ENCODE data around the gene C9orf85. TPM values are rescaled to one million over a fixed set of nuclear protein-coding genes. Genes with fewer than 3 reads are reported as not detected.
A peak's percentile ranks its signal among the peaks of the same experiment; 100 is the strongest.

The C9orf85 gene
- total and polyA plus RNA-seq, 7 donors = 5.5 to 13.7 (median 8.5) TPM

DNA sequence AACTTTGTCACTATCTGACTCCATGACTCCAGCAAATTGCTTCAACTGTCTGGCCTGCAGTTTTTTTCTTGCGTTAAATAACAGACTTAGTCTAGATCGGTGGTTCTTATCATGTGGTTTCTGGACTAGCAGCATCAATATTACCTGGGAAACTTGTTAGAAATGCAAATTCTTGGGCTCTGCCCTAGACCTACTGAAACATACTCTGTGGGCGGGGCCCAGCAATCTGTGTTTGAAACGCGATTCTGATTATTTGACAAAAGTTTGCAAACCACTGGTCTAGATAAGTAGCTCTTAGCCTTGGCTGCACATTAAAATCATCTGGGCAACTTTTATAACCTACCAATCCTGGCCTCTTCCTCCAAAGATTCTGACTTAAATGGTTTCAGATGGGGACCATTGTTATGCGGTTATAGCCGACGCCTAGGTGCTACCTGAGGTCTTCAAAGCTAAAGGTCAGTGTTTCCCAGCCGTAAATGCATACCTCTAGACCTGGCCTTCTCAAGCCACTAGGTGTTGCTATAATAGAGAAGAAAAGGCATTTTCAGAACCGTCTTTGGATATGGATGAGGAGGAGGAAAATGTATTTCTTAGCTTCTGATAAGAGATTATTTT, 74.0 kb downstream of the C9orf85 start:
- Histone ChIP-seq H3K27me3 (ENCODE audit: insufficient read depth in 3 of 3, low read length in 2 of 3) (no peaks in the 10 kb centered on the region), H3K4me1 (peaks cover 23% of the 10 kb centered on the region), H3K4me3 (no peak overlapping the region), H3K36me3 (ENCODE audit: insufficient read depth in 1 of 2, low read depth in 1 of 2) (no peaks in the 10 kb centered on the region), H3K27ac (peak overlapping the region; percentile 59), H3K9me3 (no peaks in the 10 kb centered on the region)
- intact Hi-C loops (cut with DNase I) = loop anchor here in 1 of 2 donors (10.0 kb wide), 1 partner anchor 589 kb away; no protein-coding TSS in a partner anchor
- no peak for ATAC-seq
- WGBS, 3 donors = 79 to 83% (median 82%) methylated on average over 10 of the region's 10 CpGs
- no peak for DNase-seq
- no peak for TF ChIP-seq CTCF (IDR thresholded peaks at IDR 0.05)

- intact Hi-C loops (cut with DNase I) = loop anchor here in 1 of 2 donors (10.0 kb wide), 1 partner anchor 588 kb away; no protein-coding TSS in a partner anchor
- Histone ChIP-seq H3K9me3 (no peaks in the 10 kb centered on the region), H3K4me3 (no peak overlapping the region), H3K27me3 (ENCODE audit: insufficient read depth in 3 of 3, low read length in 2 of 3) (no peaks in the 10 kb centered on the region), H3K36me3 (ENCODE audit: insufficient read depth in 1 of 2, low read depth in 1 of 2) (no peaks in the 10 kb centered on the region), H3K4me1 (peaks cover 27% of the 10 kb centered on the region), H3K27ac (no peak overlapping the region)
- DNase-seq (no peak), ATAC-seq (no peak)
- TF ChIP-seq CTCF (IDR thresholded peaks at IDR 0.05) = no peak
- 83 to 87% (median 84%) methylated on average over 3 of the region's 3 CpGs for WGBS, 3 donors
Measured at GRCh38 chr9:71986900-71987299, 75.5 kb downstream of the C9orf85 start.

DNA sequence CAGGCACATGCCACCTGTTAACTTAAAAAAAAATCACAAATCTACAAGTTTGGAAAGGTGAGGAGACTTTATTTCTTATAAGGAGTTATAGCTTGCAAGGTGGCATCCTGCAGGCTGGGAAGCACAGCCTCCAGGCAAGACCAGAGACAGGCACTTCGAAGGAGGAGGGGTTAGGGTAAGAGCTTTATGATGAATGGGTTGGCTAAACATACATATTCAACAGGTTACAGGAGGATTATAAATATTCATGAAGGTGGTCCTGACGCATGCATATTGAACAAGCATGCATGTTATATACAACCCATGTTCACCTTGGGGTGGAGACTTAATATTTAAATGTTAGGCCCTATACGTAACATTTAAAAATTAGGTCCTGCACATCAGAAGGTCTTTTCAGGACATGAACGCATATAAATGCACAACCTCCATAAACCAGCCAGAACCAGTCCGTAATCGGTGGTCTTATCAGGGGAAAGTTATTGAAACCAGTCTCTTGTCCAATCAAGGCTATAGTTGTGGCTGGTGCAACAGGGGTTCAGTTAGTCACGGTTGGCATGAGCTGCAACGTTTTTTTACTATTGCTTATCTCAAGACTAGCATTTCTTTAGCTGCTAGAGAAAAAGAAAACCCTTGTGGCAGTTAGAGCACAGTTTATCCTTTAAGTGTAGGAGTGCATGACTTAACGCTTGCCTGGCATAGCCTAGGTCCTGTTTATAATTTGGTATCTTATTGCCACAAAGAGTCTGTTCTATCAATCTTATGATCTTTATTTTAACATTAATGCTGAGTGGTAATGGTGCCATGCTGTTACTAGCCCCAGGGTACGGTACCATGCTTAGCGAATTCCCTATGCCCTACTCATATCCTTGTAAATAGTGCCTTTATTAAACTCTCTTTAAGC, 76.3 kb downstream of the C9orf85 start:
- TF ChIP-seq CTCF (IDR thresholded peaks at IDR 0.05) = no peak
- ATAC-seq (no peak), DNase-seq (no peak)
- Histone ChIP-seq H3K36me3 (ENCODE audit: insufficient read depth in 1 of 2, low read depth in 1 of 2) (no peaks in the 10 kb centered on the region), H3K27ac (no peak overlapping the region), H3K27me3 (ENCODE audit: insufficient read depth in 3 of 3, low read length in 2 of 3) (no peaks in the 10 kb centered on the region), H3K4me1 (peaks cover 33% of the 10 kb centered on the region), H3K4me3 (no peak overlapping the region), H3K9me3 (no peaks in the 10 kb centered on the region)
- intact Hi-C loops (cut with DNase I) = loop anchor here in 1 of 2 donors (10.0 kb wide), 1 partner anchor 587 kb away; no protein-coding TSS in a partner anchor
- WGBS, 3 donors = 81 to 84% (median 81%) methylated on average over 11 of the region's 11 CpGs

DNA sequence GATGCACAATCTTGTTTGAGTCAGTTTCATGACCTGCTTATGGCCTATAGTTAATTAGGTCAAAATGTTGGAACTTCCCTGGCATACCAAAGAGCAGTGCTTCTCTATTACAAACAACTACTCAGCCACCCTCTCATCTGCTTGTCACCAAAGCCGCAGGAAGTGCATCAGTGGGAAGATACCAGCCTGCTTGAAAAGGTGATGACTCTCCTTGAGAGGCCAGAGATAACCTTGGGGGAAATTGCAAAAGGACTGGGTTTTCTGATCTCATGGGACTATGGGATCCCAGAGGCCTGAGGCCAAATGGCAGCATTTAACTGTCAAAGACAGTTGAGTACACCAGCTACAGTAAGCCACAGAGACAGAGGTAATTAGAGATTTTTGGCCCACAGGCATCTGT, 79.0 kb downstream of the C9orf85 start:
- Histone ChIP-seq H3K4me3 (no peak overlapping the region), H3K9me3 (no peaks in the 10 kb centered on the region), H3K27ac (no peak overlapping the region), H3K27me3 (ENCODE audit: insufficient read depth in 3 of 3, low read length in 2 of 3) (no peaks in the 10 kb centered on the region), H3K4me1 (peaks cover 19% of the 10 kb centered on the region), H3K36me3 (ENCODE audit: insufficient read depth in 1 of 2, low read depth in 1 of 2) (no peaks in the 10 kb centered on the region)
- peak in 2 of 4 donors; percentile 60 to 70 for ATAC-seq
- TF ChIP-seq CTCF (IDR thresholded peaks at IDR 0.05) = no peak
- intact Hi-C loops (cut with DNase I) = no loop called here
- 62 to 88% (median 63%) methylated on average over 1 of the region's 1 CpG for WGBS, 3 donors
- no peak for DNase-seq

Measured in psoas muscle (tissue), 8 donors.